ENCODE results near the gene SETD3. TPM values are rescaled to one million over a fixed set of nuclear protein-coding genes. Genes with fewer than 3 reads are reported as not detected.

SETD3 gene
- total and polyA plus RNA-seq, 2 donors (not counting 1 experiment from before 2014, with no cell fraction given), result 11.0 to 32.1 TPM

DNA sequence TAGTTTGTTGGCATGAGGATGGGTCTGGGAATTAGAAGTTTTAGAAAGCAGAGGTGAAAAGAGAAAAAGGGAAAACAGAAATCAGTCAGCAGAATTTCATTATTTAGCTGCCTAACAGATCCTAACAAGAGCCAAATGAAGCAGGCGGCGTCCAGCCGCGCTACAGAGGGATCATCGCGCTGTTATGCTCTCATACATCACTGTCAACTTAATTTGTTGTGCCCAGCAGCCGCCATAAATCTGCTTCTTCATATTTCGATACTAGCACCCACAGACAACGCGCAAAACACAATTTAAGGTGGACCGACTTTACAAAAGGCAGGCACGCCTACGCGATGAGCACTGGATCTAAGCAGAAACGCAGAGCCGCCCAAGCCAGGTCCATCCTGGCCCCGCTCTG, 66.7 kb downstream of the SETD3 start:
- intact Hi-C loops (cut with micrococcal nuclease), result no loop called here
- no peak overlapping the region for H3K4me3 ChIP-seq (ENCODE audit: control extremely low read depth in 1 of 5, extremely low read depth in 1 of 5, insufficient read depth in 1 of 5, low read depth in 2 of 5, low read length in 4 of 5)
- Mint-ChIP-seq H3K9me3 (ENCODE audit: insufficient read depth) (no peaks in the 10 kb centered on the region), H3K27me3 (no peaks in the 10 kb centered on the region), H3K27ac (no peak overlapping the region), H3K4me1 (no peaks in the 10 kb centered on the region), H3K4me3 (no peak overlapping the region)
- H3K4me2 ChIP-seq (replicated peaks; ENCODE audit: low read depth, low read length, poor library complexity, severe bottlenecking), result no peak overlapping the region
- no peaks in the 10 kb centered on the region for H3K27me3 ChIP-seq (replicated peaks in 1 of 4; ENCODE audit: control extremely low read depth in 1 of 4, control insufficient read depth in 3 of 4, insufficient read depth in 4 of 4, low read length in 3 of 4)
- ATAC-seq (ENCODE audit: low read depth) (no peak), DNase-seq (no peak)
- H3K27ac ChIP-seq (ENCODE audit: low read length in 2 of 2), result no peak overlapping the region
- CTCF ChIA-PET, result interaction anchor here (1.1 to 3.4 kb wide), 3 partner anchors 13 to 94 kb away, joined by 3 to 31 read pairs (median 5); no protein-coding TSS in a partner anchor
- WGBS (ENCODE audit: insufficient coverage), result over 99% methylated on average over 17 of the region's 17 CpGs
- no peaks in the 10 kb centered on the region for H4K20me1 ChIP-seq (ENCODE audit: control insufficient read depth, insufficient read depth, low read length, poor library complexity, severe bottlenecking)
- no peak overlapping the region for H3K9ac ChIP-seq (ENCODE audit: low read length)
- peaks cover 4 to 18% of the 10 kb centered on the region in 2 experiments for H3K36me3 ChIP-seq (replicated peaks in 1 of 2; ENCODE audit: control extremely low read depth in 1 of 2, control insufficient read depth in 1 of 2, extremely low read depth in 1 of 2, insufficient read depth in 2 of 2, low read length in 1 of 2)
- no peaks in the 10 kb centered on the region for H3K4me1 ChIP-seq (ENCODE audit: control insufficient read depth in 2 of 2, insufficient read depth in 2 of 2, low read length in 2 of 2)
- H3K79me2 ChIP-seq (ENCODE audit: control insufficient read depth, insufficient read depth, low read length), result no peaks in the 10 kb centered on the region
- POLR2A ChIA-PET, result no interaction called here
- TF ChIP-seq, protein P1, sequence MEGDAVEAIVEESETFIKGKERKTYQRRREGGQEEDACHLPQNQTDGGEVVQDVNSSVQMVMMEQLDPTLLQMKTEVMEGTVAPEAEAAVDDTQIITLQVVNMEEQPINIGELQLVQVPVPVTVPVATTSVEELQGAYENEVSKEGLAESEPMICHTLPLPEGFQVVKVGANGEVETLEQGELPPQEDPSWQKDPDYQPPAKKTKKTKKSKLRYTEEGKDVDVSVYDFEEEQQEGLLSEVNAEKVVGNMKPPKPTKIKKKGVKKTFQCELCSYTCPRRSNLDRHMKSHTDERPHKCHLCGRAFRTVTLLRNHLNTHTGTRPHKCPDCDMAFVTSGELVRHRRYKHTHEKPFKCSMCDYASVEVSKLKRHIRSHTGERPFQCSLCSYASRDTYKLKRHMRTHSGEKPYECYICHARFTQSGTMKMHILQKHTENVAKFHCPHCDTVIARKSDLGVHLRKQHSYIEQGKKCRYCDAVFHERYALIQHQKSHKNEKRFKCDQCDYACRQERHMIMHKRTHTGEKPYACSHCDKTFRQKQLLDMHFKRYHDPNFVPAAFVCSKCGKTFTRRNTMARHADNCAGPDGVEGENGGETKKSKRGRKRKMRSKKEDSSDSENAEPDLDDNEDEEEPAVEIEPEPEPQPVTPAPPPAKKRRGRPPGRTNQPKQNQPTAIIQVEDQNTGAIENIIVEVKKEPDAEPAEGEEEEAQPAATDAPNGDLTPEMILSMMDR (IDR thresholded peaks at IDR 0.05), result no peak
- no peak for TF ChIP-seq EZH2 (IDR thresholded peaks at IDR 0.05; ENCODE audit: borderline replicate concordance, insufficient read depth, low read depth, low read length, poor library complexity, severe bottlenecking)
- H3K9me3 ChIP-seq (ENCODE audit: control extremely low read depth in 1 of 3, control insufficient read depth in 2 of 3, insufficient read depth in 1 of 3, low read length in 2 of 3), result no peaks in the 10 kb centered on the region
- no peak overlapping the region for H2AFZ ChIP-seq (ENCODE audit: insufficient read depth, low read depth, low read length, poor library complexity, severe bottlenecking)

DNA sequence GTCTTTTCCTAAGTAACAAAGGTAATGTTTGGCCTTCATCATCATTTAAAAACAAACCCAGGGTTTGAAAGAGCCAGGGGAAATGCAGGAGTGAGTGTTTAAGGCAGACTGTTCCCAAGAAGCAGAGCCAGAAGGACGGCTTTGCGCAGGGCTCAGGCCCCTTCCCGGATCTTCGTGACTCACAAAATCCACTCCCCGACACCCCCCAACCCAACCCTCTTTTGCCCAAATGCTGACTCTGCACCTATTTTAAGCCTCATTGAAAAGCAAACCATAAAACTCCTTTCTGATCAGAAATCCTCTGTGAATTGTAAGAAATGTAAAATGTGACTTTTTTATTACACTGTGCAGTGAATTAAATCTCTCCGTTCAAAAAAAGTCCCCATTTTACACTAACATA, 67.5 kb downstream of the SETD3 start:
- H3K27ac ChIP-seq (ENCODE audit: low read length in 2 of 2), result no peak overlapping the region
- ChIA-PET POLR2A (no interaction called here), CTCF (interaction anchor here (0.6 kb wide), 1 partner anchor 22 kb away, joined by 3 read pairs; no protein-coding TSS in a partner anchor)
- no peaks in the 10 kb centered on the region for H3K79me2 ChIP-seq (ENCODE audit: control insufficient read depth, insufficient read depth, low read length)
- peaks cover 4 to 18% of the 10 kb centered on the region in 2 experiments for H3K36me3 ChIP-seq (replicated peaks in 1 of 2; ENCODE audit: control extremely low read depth in 1 of 2, control insufficient read depth in 1 of 2, extremely low read depth in 1 of 2, insufficient read depth in 2 of 2, low read length in 1 of 2)
- ATAC-seq (ENCODE audit: low read depth) (no peak), DNase-seq (no peak)
- Mint-ChIP-seq H3K27ac (no peak overlapping the region), H3K4me3 (no peak overlapping the region), H3K9me3 (ENCODE audit: insufficient read depth) (no peaks in the 10 kb centered on the region), H3K27me3 (no peaks in the 10 kb centered on the region), H3K4me1 (no peaks in the 10 kb centered on the region)
- no peaks in the 10 kb centered on the region for H3K4me1 ChIP-seq (ENCODE audit: control insufficient read depth in 2 of 2, insufficient read depth in 2 of 2, low read length in 2 of 2)
- no peaks in the 10 kb centered on the region for H3K27me3 ChIP-seq (replicated peaks in 1 of 4; ENCODE audit: control extremely low read depth in 1 of 4, control insufficient read depth in 3 of 4, insufficient read depth in 4 of 4, low read length in 3 of 4)
- TF ChIP-seq, protein P1 (IDR thresholded peaks at IDR 0.05), result no peak
- TF ChIP-seq EZH2 (IDR thresholded peaks at IDR 0.05; ENCODE audit: borderline replicate concordance, insufficient read depth, low read depth, low read length, poor library complexity, severe bottlenecking), result no peak
- intact Hi-C loops (cut with micrococcal nuclease), result no loop called here
- H3K9me3 ChIP-seq (ENCODE audit: control extremely low read depth in 1 of 3, control insufficient read depth in 2 of 3, insufficient read depth in 1 of 3, low read length in 2 of 3), result no peaks in the 10 kb centered on the region
- no peak overlapping the region for H3K4me2 ChIP-seq (replicated peaks; ENCODE audit: low read depth, low read length, poor library complexity, severe bottlenecking)
- H4K20me1 ChIP-seq (ENCODE audit: control insufficient read depth, insufficient read depth, low read length, poor library complexity, severe bottlenecking), result no peaks in the 10 kb centered on the region
- no peak overlapping the region for H3K9ac ChIP-seq (ENCODE audit: low read length)
- no peak overlapping the region for H2AFZ ChIP-seq (ENCODE audit: insufficient read depth, low read depth, low read length, poor library complexity, severe bottlenecking)
- no peak overlapping the region for H3K4me3 ChIP-seq (ENCODE audit: control extremely low read depth in 1 of 5, extremely low read depth in 1 of 5, insufficient read depth in 1 of 5, low read depth in 2 of 5, low read length in 4 of 5)
- WGBS (ENCODE audit: insufficient coverage), result 100% methylated on average over 4 of the region's 6 CpGs
